Measurements from ENCODE around the gene SIGLEC6.

The SIGLEC6 gene

DNA sequence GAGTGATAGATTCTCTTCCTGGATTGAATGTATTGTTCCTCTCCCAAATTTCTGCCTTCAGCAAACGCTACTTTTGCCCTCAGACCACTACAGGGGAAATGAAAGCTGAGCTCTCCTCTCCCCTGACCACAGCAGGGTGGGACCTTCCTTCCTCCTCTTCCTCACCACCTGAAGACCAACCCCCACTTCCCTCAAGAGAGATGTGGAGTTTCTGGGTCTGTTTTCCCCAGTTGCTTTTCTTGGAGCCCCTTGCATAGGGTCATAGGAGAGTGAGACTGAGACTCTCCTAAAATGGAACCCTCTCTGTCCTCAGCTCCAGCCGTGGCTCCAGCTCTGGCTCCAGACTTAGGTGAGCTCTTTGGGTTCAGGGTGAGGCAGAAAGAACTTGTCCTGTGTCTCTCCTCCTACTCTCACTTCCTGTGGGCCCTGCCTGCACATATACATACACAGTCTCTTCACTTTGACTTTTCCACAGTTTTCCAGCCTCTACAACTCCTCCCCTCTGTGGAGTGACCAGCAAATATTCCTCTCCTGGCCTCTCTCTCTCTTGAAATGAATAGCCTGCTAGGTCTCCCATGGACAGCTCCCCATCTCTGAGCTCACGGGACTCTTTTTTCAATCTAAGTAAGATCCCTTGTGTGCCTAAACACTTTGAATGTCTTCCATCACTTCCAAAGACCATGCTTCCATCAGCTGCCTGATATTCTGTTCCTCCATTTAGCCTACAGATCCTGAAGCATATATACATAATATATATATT is 20.4 kb upstream of the SIGLEC6 start:
- Histone ChIP-seq H3K4me2 (peak overlapping the region; percentile 80 to 97 (median 91)), H3K27ac (peak overlapping the region in 8 of 11 experiments; percentile 49 to 93 (median 82); a peak in 15 of 22 replicates), H3K9ac (peak overlapping the region in 6 of 11 experiments; percentile 8 to 62 (median 42); a peak in 9 of 22 replicates), H3K9me3 (replicated peaks in 1 of 11) (0 out of 22 replicates have a peak, but pooled peaks cover 0 to 5% (median 0%) of the 10 kb centered on the region in 11 experiments), H3K4me1 (peaks cover 53 to 68% (median 58%) of the 10 kb centered on the region in 10 experiments), H4K20me1 (peaks cover 0 to 14% (median 0%) of the 10 kb centered on the region in 11 experiments; a peak in 2 of 22 replicates), H3K4me3 (peak overlapping the region in 6 of 10 experiments; percentile 2 to 52 (median 27); a peak in 9 of 20 replicates), H3K36me3 (no peaks in the 10 kb centered on the region), H3K27me3 (no peaks in the 10 kb centered on the region)
- no peak for TF ChIP-seq Cebpa-rat (IDR thresholded peaks at IDR 0.05)

DNA sequence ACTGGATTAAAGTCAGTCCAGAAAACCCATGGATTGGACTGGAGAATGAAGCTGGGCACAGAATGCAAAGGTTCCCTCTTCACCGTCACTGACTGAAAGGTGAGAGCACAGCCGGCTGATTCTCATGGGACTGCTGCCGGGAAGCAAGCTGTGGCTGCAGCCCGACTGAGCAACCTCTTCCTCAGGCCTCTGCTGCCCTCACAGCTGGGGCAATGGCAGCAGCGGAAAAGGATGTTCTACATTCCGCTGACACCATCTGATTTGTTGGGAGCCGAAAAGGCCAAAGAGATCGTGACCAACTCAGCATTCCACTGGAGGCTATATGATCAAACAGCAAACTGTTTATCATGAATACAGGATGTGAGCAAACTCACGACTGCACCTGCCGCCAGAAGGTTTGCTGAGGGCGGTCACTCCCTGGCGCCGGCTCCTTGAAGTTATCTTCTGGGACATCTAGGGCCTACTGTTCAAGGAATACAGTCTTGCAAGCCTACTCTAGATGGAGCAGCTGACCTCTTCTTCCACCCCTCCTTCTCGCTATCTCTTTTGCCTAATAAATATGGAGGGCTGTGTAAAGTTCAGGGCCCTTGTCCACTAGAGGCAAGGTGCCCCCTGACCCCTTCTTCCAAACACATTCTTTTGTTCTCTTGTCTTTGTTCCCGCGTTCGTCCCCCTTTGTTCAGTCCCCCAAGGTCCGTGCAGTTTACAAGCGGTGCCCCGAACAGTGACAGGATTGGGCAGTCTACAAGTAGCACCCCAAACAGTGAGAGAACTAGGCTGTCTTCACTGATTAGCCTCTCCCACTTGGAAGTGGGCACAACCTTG is 19.6 kb upstream of the SIGLEC6 start:
- Histone ChIP-seq H3K27me3 (no peaks in the 10 kb centered on the region), H3K27ac (peak overlapping the region in 8 of 11 experiments; percentile 49 to 93 (median 82); a peak in 15 of 22 replicates), H3K4me1 (peaks cover 61 to 76% (median 66%) of the 10 kb centered on the region in 10 experiments), H3K4me2 (peak overlapping the region; percentile 80 to 97 (median 91)), H3K9ac (peak overlapping the region in 5 of 11 experiments; percentile 18 to 62 (median 41); a peak in 8 of 22 replicates), H3K36me3 (no peaks in the 10 kb centered on the region), H3K4me3 (peak overlapping the region in 6 of 10 experiments; percentile 2 to 52 (median 27); a peak in 9 of 20 replicates), H3K9me3 (replicated peaks in 1 of 11) (0 out of 22 replicates have a peak, but pooled peaks cover 0 to 5% (median 0%) of the 10 kb centered on the region in 11 experiments), H4K20me1 (peaks cover 0 to 19% (median 0%) of the 10 kb centered on the region in 11 experiments; a peak in 2 of 22 replicates)
- TF ChIP-seq Cebpa-rat (IDR thresholded peaks at IDR 0.05), result no peak

DNA sequence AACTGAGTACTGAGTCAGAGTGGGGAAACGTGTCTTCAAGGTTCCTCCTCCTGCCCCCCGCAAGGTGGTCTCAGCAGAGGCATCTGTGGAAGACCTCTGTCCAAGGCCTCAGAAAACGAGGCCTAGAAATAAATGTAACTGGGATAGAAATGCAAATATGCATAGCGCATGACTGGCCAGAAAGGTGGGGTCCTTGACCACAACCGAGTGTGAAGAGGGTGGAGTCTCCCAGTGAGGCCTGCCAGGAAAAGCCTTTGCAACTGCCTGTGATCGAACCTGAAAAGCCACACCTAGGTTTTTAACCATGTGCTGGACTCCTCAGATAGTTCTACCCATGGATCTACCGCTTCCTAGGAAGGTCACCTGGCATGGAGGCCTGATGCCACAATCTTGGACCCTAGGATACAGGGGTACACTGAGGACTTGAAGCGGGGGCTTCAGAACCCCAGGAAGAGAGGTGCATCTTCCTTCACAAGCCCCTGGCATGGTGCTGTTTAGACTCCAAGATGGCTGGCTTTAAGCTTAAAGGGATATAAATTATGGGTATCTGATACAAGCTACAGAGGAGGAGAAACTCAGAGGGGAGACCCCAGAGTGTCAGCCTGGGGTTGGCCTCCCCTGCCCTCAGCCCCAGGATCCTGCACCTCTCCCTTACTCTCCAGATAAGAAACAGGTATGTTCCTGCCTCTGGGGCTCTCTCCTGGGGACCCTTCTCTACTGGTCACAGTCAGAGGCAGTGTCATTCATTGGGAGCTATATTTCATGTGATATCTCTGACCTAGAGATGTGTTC is 18.3 kb upstream of the SIGLEC6 start:
- Histone ChIP-seq H3K9me3 (replicated peaks in 1 of 11) (0 out of 22 replicates have a peak, but pooled peaks cover 0 to 2% (median 0%) of the 10 kb centered on the region in 11 experiments), H3K27ac (peak overlapping the region in 8 of 11 experiments; percentile 79 to 93 (median 88); a peak in 14 of 22 replicates), H3K4me2 (peak overlapping the region; percentile 52 to 97 (median 91)), H3K27me3 (0 out of 22 replicates have a peak, but pooled peaks cover 0 to 3% (median 0%) of the 10 kb centered on the region in 11 experiments), H3K9ac (peak overlapping the region in 3 of 11 experiments; percentile 20 to 76 (median 71); a peak in 3 of 22 replicates), H3K36me3 (no peaks in the 10 kb centered on the region), H4K20me1 (peaks cover 0 to 23% (median 0%) of the 10 kb centered on the region in 11 experiments; a peak in 2 of 22 replicates), H3K4me3 (no peak overlapping the region), H3K4me1 (peaks cover 68 to 89% (median 79%) of the 10 kb centered on the region in 10 experiments)
- TF ChIP-seq Cebpa-rat (IDR thresholded peaks at IDR 0.05), result no peak

DNA sequence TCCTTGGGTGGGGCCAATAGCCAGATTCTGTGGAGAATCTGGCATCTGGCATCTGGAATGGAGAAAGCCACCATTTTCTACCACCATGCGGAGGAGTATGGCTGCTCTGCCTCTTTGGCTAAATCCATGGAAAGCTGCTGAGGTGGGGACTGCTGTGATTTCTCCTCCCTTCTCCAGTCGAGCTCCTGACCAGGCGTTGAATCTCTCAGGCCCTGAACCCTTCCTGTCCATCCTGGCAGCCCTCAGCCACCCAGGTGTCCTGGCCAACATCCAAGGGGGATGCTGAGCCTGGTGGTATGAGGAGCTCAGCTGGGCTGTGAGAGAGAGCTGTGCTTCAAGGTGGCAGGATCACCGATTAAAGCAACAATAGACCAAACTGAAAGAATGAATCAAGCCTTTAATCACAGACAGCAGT is 17.4 kb upstream of the SIGLEC6 start:
- 0 out of 22 replicates have a peak, but pooled peaks cover 0 to 3% (median 0%) of the 10 kb centered on the region in 11 experiments for H3K27me3 ChIP-seq
- peak overlapping the region in 6 of 11 experiments; percentile 20 to 76 (median 63); a peak in 9 of 22 replicates for H3K9ac ChIP-seq

DNA sequence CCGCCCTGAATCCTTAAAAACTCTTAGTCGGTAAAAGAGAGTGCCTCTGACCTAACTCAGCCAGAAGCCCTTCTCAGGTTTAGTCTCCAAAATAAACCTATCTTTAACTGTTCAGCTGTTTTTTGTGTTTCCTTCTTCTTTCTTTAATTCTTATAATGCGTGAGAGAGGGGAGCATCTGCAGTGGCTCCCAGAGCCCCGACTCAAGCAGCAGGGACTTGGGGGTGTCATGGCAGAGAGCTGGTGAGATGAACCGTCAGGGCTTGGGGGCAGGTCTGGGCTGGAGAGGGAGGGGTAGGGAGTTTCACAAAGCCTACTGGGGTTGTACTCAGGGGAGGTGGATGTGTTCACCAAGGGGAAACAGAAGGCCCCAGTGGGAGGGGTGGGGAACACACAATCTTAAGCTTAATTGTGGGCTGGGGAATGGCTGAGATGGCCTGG is 16.8 kb upstream of the SIGLEC6 start:
- Histone ChIP-seq H3K27ac (peak overlapping the region in 9 of 11 experiments; percentile 53 to 93 (median 88); a peak in 17 of 22 replicates), H3K9me3 (replicated peaks in 1 of 11) (no peaks in the 10 kb centered on the region)

More for the DNA sequence above, 17.4 kb upstream of the SIGLEC6 start:
- H3K36me3 ChIP-seq, result no peaks in the 10 kb centered on the region
- peak overlapping the region in 8 of 11 experiments; percentile 79 to 93 (median 88); a peak in 15 of 22 replicates for H3K27ac ChIP-seq
- H3K4me1 ChIP-seq, result peaks cover 68 to 97% (median 86%) of the 10 kb centered on the region in 10 experiments
- H3K4me2 ChIP-seq, result peak overlapping the region; percentile 52 to 97 (median 91)
- peaks cover 0 to 23% (median 0%) of the 10 kb centered on the region in 11 experiments; a peak in 2 of 22 replicates for H4K20me1 ChIP-seq
- no peaks in the 10 kb centered on the region for H3K9me3 ChIP-seq (replicated peaks in 1 of 11)
- 0 out of 20 replicates have a peak overlapping the region, but pooled peaks of 1 of the 10 experiments have one; percentile 6 for H3K4me3 ChIP-seq
- no peak for TF ChIP-seq Cebpa-rat (IDR thresholded peaks at IDR 0.05)

DNA sequence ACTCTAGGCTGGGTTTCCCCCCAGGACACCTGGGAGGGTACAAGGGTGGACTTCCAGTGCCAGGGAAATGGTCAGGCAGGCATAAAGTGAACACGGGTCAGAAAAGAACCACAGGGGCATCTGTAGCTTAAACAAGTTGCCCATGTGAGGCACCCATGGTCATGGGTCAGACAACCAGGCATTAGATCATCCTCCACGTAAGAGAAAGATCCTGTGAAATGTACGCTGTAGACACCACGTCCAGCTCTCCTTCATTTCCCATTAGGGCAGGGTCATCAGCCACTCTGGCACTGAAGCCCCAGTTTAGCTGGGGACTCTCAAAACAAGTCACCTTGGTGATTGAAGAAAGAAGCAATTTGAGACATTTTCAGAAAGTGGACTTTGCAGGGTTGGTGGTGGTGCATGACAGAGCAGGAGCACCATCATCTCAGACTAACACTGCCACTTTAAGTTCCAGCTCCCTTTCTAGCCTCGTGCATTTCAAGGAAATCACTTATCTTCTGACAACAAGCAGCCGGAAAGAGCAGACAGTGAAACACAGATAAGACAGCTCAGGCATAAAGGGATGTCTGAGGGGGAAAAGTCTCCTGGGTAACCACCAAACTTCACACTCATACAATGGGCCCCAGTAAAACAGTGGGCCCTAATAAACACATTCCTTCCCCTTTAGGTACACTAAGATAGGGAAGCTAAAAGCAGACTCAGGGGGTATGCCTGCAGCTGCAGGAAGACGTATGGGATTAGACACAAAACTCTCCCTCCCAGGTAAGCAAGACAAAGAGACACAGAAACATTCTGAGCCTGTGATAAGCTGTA is 16.1 kb upstream of the SIGLEC6 start:
- H3K4me1 ChIP-seq, result peaks cover 68 to 99% (median 87%) of the 10 kb centered on the region in 10 experiments
- H3K27me3 ChIP-seq, result peaks cover 0 to 9% (median 0%) of the 10 kb centered on the region in 11 experiments; a peak in 1 of 22 replicates
- H3K9me3 ChIP-seq (replicated peaks in 1 of 11), result no peaks in the 10 kb centered on the region
- peak overlapping the region in 4 of 10 experiments; percentile 15 to 39 (median 30); a peak in 5 of 20 replicates for H3K4me3 ChIP-seq
- no peaks in the 10 kb centered on the region for H3K36me3 ChIP-seq
- H3K9ac ChIP-seq, result peak overlapping the region in 8 of 11 experiments; percentile 62 to 76 (median 72); a peak in 16 of 22 replicates
- H3K4me2 ChIP-seq, result peak overlapping the region; percentile 70 to 97 (median 92)
- no peak for TF ChIP-seq Cebpa-rat (IDR thresholded peaks at IDR 0.05)
- H3K27ac ChIP-seq, result peak overlapping the region in 9 of 11 experiments; percentile 53 to 93 (median 88); a peak in 18 of 22 replicates
- peaks cover 0 to 29% (median 0%) of the 10 kb centered on the region in 11 experiments; a peak in 2 of 22 replicates for H4K20me1 ChIP-seq

More for the DNA sequence above, 16.8 kb upstream of the SIGLEC6 start:
- H3K4me2 ChIP-seq, result peak overlapping the region; percentile 70 to 97 (median 92)
- H3K27me3 ChIP-seq, result 0 out of 22 replicates have a peak, but pooled peaks cover 0 to 3% (median 0%) of the 10 kb centered on the region in 11 experiments
- peak overlapping the region in 8 of 11 experiments; percentile 62 to 76 (median 72); a peak in 16 of 22 replicates for H3K9ac ChIP-seq
- H3K4me1 ChIP-seq, result peaks cover 68 to 99% (median 87%) of the 10 kb centered on the region in 10 experiments
- TF ChIP-seq Cebpa-rat (IDR thresholded peaks at IDR 0.05), result peak in 2 of 11 experiments; percentile 23 to 26; a peak in 1 of 22 replicates
- 0 out of 20 replicates have a peak overlapping the region, but pooled peaks of 1 of the 10 experiments have one; percentile 7 for H3K4me3 ChIP-seq
- peaks cover 0 to 26% (median 0%) of the 10 kb centered on the region in 11 experiments; a peak in 2 of 22 replicates for H4K20me1 ChIP-seq
- no peaks in the 10 kb centered on the region for H3K36me3 ChIP-seq
